Astrocyte (in vitro differentiated cells and primary cell): ENCODE measurements around the gene MROH7. TPM values are rescaled to one million over a fixed set of nuclear protein-coding genes. Genes with fewer than 3 reads are reported as not detected.

Source experiments
- DNase-seq: peaks from one replicate; pipeline ENCODE4 v3.0.0-alpha.2; 2010; ENCODE audit warnings: low read depth
- FAIRE-seq: peaks from 2 replicates; lab custom pipeline; 2011; peaks lifted over from hg19 to GRCh38; lab: Jason Lieb, UNC
- H2AFZ ChIP-seq: 2 replicates; pipeline ENCODE4 v1.6.0; 2012; ENCODE audit warnings: low read depth, low read length, inconsistent platforms
- H3K27ac ChIP-seq: 2 replicates; pipeline ENCODE4 v1.5.1; 2011; ENCODE audit warnings: low read depth, low read length, inconsistent platforms
- H3K27me3 ChIP-seq: 2 replicates; pipeline ENCODE4 v1.6.0; 2011; ENCODE audit warnings: low read length, inconsistent platforms; ENCODE audit not compliant: insufficient read depth
- H3K36me3 ChIP-seq: 2 replicates; pipeline ENCODE4 v1.5.1; 2011; ENCODE audit warnings: low read length, inconsistent platforms; ENCODE audit not compliant: insufficient read depth
- H3K4me1 ChIP-seq: 2 replicates; pipeline ENCODE4 v1.5.1; 2011; ENCODE audit warnings: low read length, inconsistent platforms; ENCODE audit not compliant: insufficient read depth
- H3K4me2 ChIP-seq: 2 replicates; pipeline ENCODE4 v1.6.0; 2012; ENCODE audit warnings: low read length, inconsistent platforms
- H3K4me3 ChIP-seq: 2 replicates; pipeline ENCODE4 v1.5.1; 2011; ENCODE audit warnings: low read depth, mild to moderate bottlenecking, low read length, inconsistent platforms; ENCODE audit not compliant: insufficient read depth
- H3K79me2 ChIP-seq: 2 replicates; pipeline ENCODE4 v1.6.0; 2012; ENCODE audit warnings: mild to moderate bottlenecking, low read length, inconsistent platforms; ENCODE audit not compliant: insufficient read depth
- H3K9ac ChIP-seq: 2 replicates; pipeline ENCODE4 v1.6.0; 2012; ENCODE audit warnings: mild to moderate bottlenecking, low read length, inconsistent platforms
- H3K9me3 ChIP-seq: 2 replicates; pipeline ENCODE4 v1.5.1; 2012; ENCODE audit warnings: low read depth, mild to moderate bottlenecking, low read length, inconsistent platforms; ENCODE audit not compliant: insufficient read depth
- H4K20me1 ChIP-seq: 2 replicates; pipeline ENCODE4 v1.6.0; 2012; ENCODE audit warnings: low read length, inconsistent platforms; ENCODE audit not compliant: insufficient read depth
- H3K27ac Mint-ChIP-seq: one replicate; pipeline ENCODE4 v1.8.0; 2021; ENCODE audit warnings: mild to moderate bottlenecking, mixed read lengths; ENCODE audit not compliant: unreplicated experiment
- H3K27me3 Mint-ChIP-seq: one replicate; pipeline ENCODE4 v1.8.0; 2021; ENCODE audit warnings: low read depth, mixed read lengths; ENCODE audit not compliant: unreplicated experiment
- H3K36me3 Mint-ChIP-seq: one replicate; pipeline ENCODE4 v1.8.0; 2021; ENCODE audit warnings: low read depth, mixed read lengths; ENCODE audit not compliant: unreplicated experiment
- H3K4me1 Mint-ChIP-seq: one replicate; pipeline ENCODE4 v1.8.0; 2021; ENCODE audit warnings: low read depth, mixed read lengths; ENCODE audit not compliant: unreplicated experiment
- H3K4me3 Mint-ChIP-seq: one replicate; pipeline ENCODE4 v1.8.0; 2021; ENCODE audit warnings: mild to moderate bottlenecking, moderate library complexity, mixed read lengths; ENCODE audit not compliant: unreplicated experiment
- H3K9me3 Mint-ChIP-seq: one replicate; pipeline ENCODE4 v1.8.0; 2021; ENCODE audit warnings: mild to moderate bottlenecking, mixed read lengths; ENCODE audit not compliant: unreplicated experiment
- EZH2 ChIP-seq: IDR thresholded peaks from 2 replicates; pipeline ENCODE4 v1.6.1; 2012; ENCODE audit warnings: mild to moderate bottlenecking, low read length, inconsistent platforms; ENCODE audit not compliant: insufficient read depth
- total RNA-seq: library from RNA; stranded (reverse); gene quantifications from 2 replicates; pipeline ENCODE4 v1.2.1, GENCODE V29; 2021
- TF ChIP-seq, protein P1 (sequence below): IDR thresholded peaks from 2 replicates; pipeline ENCODE4 v1.5.1; 2011; ENCODE audit warnings: low read depth, mild to moderate bottlenecking, inconsistent platforms, low read length, moderate library complexity; ENCODE audit not compliant: insufficient read depth

MROH7 gene
- total RNA-seq, 1 donor from 2014 or later: not detected

GRCh38 chr1:54701996-54702395 is 60.4 kb downstream of the MROH7 start:
- Histone ChIP-seq H3K9ac (no peak overlapping the region), H2AFZ (no peak overlapping the region), H3K4me2 (no peak overlapping the region), H3K9me3 (no peaks in the 10 kb centered on the region), H3K36me3 (no peaks in the 10 kb centered on the region), H3K79me2 (no peaks in the 10 kb centered on the region), H3K27me3 (peaks cover 7% of the 10 kb centered on the region), H3K4me3 (no peak overlapping the region), H3K4me1 (no peaks in the 10 kb centered on the region), H4K20me1 (no peaks in the 10 kb centered on the region), H3K27ac (no peak overlapping the region)
- FAIRE-seq: no peak
- DNase-seq: no peak
- H3K9me3 Mint-ChIP-seq: peaks cover 2% of the 10 kb centered on the region
- no peaks in the 10 kb centered on the region for H3K4me1 Mint-ChIP-seq
- H3K4me3 Mint-ChIP-seq: no peak overlapping the region
- peaks cover 69% of the 10 kb centered on the region for H3K27me3 Mint-ChIP-seq
- peaks cover 3% of the 10 kb centered on the region for H3K36me3 Mint-ChIP-seq
- no peak for TF ChIP-seq EZH2
- TF ChIP-seq, protein P1, sequence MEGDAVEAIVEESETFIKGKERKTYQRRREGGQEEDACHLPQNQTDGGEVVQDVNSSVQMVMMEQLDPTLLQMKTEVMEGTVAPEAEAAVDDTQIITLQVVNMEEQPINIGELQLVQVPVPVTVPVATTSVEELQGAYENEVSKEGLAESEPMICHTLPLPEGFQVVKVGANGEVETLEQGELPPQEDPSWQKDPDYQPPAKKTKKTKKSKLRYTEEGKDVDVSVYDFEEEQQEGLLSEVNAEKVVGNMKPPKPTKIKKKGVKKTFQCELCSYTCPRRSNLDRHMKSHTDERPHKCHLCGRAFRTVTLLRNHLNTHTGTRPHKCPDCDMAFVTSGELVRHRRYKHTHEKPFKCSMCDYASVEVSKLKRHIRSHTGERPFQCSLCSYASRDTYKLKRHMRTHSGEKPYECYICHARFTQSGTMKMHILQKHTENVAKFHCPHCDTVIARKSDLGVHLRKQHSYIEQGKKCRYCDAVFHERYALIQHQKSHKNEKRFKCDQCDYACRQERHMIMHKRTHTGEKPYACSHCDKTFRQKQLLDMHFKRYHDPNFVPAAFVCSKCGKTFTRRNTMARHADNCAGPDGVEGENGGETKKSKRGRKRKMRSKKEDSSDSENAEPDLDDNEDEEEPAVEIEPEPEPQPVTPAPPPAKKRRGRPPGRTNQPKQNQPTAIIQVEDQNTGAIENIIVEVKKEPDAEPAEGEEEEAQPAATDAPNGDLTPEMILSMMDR: no peak
- no peak overlapping the region for H3K27ac Mint-ChIP-seq

GRCh38 chr1:54703471-54703870 is 61.9 kb downstream of the MROH7 start:
- no peaks in the 10 kb centered on the region for H3K4me1 Mint-ChIP-seq
- H3K4me3 Mint-ChIP-seq: peak overlapping the region; percentile 56

GRCh38 chr1:54705153-54705552 is 63.6 kb downstream of the MROH7 start:
- peaks cover 3% of the 10 kb centered on the region for H3K36me3 Mint-ChIP-seq
- no peaks in the 10 kb centered on the region for H3K36me3 ChIP-seq
- peaks cover 74% of the 10 kb centered on the region for H3K27me3 Mint-ChIP-seq
- no peaks in the 10 kb centered on the region for H4K20me1 ChIP-seq
- TF ChIP-seq, protein P1: no peak
- TF ChIP-seq EZH2: no peak
- H3K4me3 ChIP-seq: no peak overlapping the region
- no peaks in the 10 kb centered on the region for H3K4me1 ChIP-seq
- peaks cover 4% of the 10 kb centered on the region for H3K27me3 ChIP-seq
- H3K27ac ChIP-seq: no peak overlapping the region
- H3K4me2 ChIP-seq: no peak overlapping the region
- H3K9me3 ChIP-seq: no peaks in the 10 kb centered on the region
- no peak for DNase-seq
- H3K4me1 Mint-ChIP-seq: no peaks in the 10 kb centered on the region
- H3K79me2 ChIP-seq: no peaks in the 10 kb centered on the region
- peaks cover 2% of the 10 kb centered on the region for H3K9me3 Mint-ChIP-seq
- H3K4me3 Mint-ChIP-seq: no peak overlapping the region
- no peak overlapping the region for H3K9ac ChIP-seq
- no peak for FAIRE-seq
- H3K27ac Mint-ChIP-seq: no peak overlapping the region
- no peak overlapping the region for H2AFZ ChIP-seq

More at GRCh38 chr1:54703471-54703870, 61.9 kb downstream of the MROH7 start:
- H3K9ac ChIP-seq: no peak overlapping the region
- no peak overlapping the region for H3K4me3 ChIP-seq
- Mint-ChIP-seq H3K36me3 (peaks cover 3% of the 10 kb centered on the region), H3K27me3 (peaks cover 70% of the 10 kb centered on the region), H3K27ac (no peak overlapping the region), H3K9me3 (peaks cover 2% of the 10 kb centered on the region)
- H3K27ac ChIP-seq: no peak overlapping the region
- no peak overlapping the region for H3K4me2 ChIP-seq
- no peak for FAIRE-seq
- H3K36me3 ChIP-seq: no peaks in the 10 kb centered on the region
- TF ChIP-seq, protein P1: no peak
- no peak for TF ChIP-seq EZH2
- no peaks in the 10 kb centered on the region for H3K9me3 ChIP-seq
- H2AFZ ChIP-seq: no peak overlapping the region
- H3K27me3 ChIP-seq: peaks cover 4% of the 10 kb centered on the region
- H3K79me2 ChIP-seq: no peaks in the 10 kb centered on the region
- no peaks in the 10 kb centered on the region for H4K20me1 ChIP-seq
- no peaks in the 10 kb centered on the region for H3K4me1 ChIP-seq
- DNase-seq: no peak
